ENCODE data around the gene SERPINB1.

SERPINB1 gene

DNA sequence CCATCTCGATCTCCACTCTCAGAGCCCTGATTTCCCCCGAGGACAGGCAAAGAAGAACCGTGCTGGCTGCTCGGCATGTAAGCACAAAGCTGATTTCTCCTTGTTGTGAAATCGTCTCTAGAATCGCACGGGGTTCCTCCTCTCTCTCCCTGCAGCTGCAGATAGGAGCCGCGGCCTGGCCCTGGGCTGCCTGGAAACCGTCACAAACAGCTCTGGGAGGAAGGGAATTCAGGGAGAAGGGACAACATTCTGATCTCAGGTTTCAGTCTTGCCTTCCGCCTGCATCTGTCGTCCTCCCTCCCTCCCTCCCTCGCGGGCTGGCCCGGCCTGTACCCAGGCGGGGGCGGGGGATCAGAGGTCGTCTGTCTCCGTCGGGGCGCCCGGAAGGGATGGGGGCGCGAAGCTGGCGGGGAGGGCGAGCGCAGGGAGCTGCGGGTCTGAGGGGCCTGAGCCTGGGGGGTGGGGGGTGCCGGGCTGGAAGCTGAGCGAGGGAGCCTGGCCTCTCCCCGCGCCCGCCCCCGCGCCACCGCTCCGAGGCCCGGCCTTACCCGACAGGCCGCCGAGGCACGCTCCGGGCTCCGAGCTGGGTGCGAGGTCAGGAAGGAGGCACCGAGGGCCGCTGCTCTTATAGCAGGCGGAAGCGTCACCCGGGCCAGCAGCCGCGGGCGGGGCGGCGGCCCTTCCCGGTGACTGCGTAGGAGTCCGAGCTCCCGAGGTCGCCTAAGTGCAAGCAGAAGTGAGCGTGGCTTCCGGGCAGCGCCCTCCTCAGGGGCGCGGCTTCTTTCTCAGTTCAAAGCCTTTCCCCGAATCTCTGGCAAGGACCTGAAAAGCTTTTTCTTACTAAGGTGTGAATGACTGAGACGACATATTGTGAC lies at the start of gene SERPINB1 (continued):
- TF ChIP-seq ZNF398 (tag by site-specific recombination; IDR thresholded peaks at IDR 0.05) (peak; percentile 85), ZNF266 (tag by site-specific recombination; IDR thresholded peaks at IDR 0.05; ENCODE audit: low read depth) (no peak), ZNF335 (tag by site-specific recombination; conservative IDR thresholded peaks at IDR 0.05) (peak; percentile 55), ZBTB17 (tag by site-specific recombination; IDR thresholded peaks at IDR 0.05) (peak; percentile 83), SCRT1 (tag by site-specific recombination; IDR thresholded peaks at IDR 0.05; ENCODE audit: borderline replicate concordance) (no peak), ZNF184 (tag by site-specific recombination; IDR thresholded peaks at IDR 0.05) (no peak), ZNF521 (tag by site-specific recombination; IDR thresholded peaks at IDR 0.05) (no peak), ZSCAN16 (tag by site-specific recombination; IDR thresholded peaks at IDR 0.05) (no peak), ZNF302 (tag by site-specific recombination; IDR thresholded peaks at IDR 0.05; ENCODE audit: low read depth) (no peak), ZNF529 (tag by site-specific recombination; IDR thresholded peaks at IDR 0.05; ENCODE audit: insufficient replicate concordance) (no peak), ZNF555 (tag by site-specific recombination; conservative IDR thresholded peaks at IDR 0.05) (no peak), ZNF155 (tag by site-specific recombination; IDR thresholded peaks at IDR 0.05) (no peak), ZNF473 (tag by site-specific recombination; IDR thresholded peaks at IDR 0.05) (no peak), IKZF3 (tag by site-specific recombination; IDR thresholded peaks at IDR 0.05) (peak; percentile 76; the same call in 1 of the 2 replicates), ZNF394 (tag by site-specific recombination; IDR thresholded peaks at IDR 0.05; ENCODE audit: borderline replicate concordance) (no peak), HOXA7 (CRISPR knock-in tag; IDR thresholded peaks at IDR 0.05; ENCODE audit: borderline replicate concordance) (no peak), ZBTB1 (tag by site-specific recombination; IDR thresholded peaks at IDR 0.05) (no peak), SP2 (tag by site-specific recombination; IDR thresholded peaks at IDR 0.05) (peak; percentile 65), OSR2 (tag by site-specific recombination; IDR thresholded peaks at IDR 0.05) (peak; percentile 83), ZNF132 (tag by site-specific recombination; IDR thresholded peaks at IDR 0.05; ENCODE audit: borderline replicate concordance) (no peak), ZNF785 (tag by site-specific recombination; IDR thresholded peaks at IDR 0.05) (no peak), TCF7L2 (IDR thresholded peaks at IDR 0.05; ENCODE audit: borderline replicate concordance, low read depth, low read length) (peak; percentile 74; the same call in 1 of the 2 replicates), PRDM4 (tag by site-specific recombination; IDR thresholded peaks at IDR 0.05) (peak; percentile 100), ZNF677 (tag by site-specific recombination; IDR thresholded peaks at IDR 0.05) (no peak), FEZF1 (tag by site-specific recombination; IDR thresholded peaks at IDR 0.05) (peak; percentile 91)
- TF ChIP-seq, protein P1, sequence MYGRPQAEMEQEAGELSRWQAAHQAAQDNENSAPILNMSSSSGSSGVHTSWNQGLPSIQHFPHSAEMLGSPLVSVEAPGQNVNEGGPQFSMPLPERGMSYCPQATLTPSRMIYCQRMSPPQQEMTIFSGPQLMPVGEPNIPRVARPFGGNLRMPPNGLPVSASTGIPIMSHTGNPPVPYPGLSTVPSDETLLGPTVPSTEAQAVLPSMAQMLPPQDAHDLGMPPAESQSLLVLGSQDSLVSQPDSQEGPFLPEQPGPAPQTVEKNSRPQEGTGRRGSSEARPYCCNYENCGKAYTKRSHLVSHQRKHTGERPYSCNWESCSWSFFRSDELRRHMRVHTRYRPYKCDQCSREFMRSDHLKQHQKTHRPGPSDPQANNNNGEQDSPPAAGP (tag by site-specific recombination; IDR thresholded peaks at IDR 0.05) = peak; percentile 65
- TF ChIP-seq, protein P2, sequence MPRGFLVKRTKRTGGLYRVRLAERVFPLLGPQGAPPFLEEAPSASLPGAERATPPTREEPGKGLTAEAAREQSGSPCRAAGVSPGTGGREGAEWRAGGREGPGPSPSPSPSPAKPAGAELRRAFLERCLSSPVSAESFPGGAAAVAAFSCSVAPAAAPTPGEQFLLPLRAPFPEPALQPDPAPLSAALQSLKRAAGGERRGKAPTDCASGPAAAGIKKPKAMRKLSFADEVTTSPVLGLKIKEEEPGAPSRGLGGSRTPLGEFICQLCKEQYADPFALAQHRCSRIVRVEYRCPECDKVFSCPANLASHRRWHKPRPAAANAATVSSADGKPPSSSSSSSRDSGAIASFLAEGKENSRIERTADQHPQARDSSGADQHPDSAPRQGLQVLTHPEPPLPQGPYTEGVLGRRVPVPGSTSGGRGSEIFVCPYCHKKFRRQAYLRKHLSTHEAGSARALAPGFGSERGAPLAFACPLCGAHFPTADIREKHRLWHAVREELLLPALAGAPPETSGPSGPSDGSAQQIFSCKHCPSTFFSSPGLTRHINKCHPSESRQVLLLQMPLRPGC (tag by site-specific recombination; IDR thresholded peaks at IDR 0.05) = no peak
- TF ChIP-seq, protein P3, sequence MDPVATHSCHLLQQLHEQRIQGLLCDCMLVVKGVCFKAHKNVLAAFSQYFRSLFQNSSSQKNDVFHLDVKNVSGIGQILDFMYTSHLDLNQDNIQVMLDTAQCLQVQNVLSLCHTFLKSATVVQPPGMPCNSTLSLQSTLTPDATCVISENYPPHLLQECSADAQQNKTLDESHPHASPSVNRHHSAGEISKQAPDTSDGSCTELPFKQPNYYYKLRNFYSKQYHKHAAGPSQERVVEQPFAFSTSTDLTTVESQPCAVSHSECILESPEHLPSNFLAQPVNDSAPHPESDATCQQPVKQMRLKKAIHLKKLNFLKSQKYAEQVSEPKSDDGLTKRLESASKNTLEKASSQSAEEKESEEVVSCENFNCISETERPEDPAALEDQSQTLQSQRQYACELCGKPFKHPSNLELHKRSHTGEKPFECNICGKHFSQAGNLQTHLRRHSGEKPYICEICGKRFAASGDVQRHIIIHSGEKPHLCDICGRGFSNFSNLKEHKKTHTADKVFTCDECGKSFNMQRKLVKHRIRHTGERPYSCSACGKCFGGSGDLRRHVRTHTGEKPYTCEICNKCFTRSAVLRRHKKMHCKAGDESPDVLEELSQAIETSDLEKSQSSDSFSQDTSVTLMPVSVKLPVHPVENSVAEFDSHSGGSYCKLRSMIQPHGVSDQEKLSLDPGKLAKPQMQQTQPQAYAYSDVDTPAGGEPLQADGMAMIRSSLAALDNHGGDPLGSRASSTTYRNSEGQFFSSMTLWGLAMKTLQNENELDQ (tag by site-specific recombination; IDR thresholded peaks at IDR 0.05; ENCODE audit: low read depth) = no peak
- TF ChIP-seq, protein P4, sequence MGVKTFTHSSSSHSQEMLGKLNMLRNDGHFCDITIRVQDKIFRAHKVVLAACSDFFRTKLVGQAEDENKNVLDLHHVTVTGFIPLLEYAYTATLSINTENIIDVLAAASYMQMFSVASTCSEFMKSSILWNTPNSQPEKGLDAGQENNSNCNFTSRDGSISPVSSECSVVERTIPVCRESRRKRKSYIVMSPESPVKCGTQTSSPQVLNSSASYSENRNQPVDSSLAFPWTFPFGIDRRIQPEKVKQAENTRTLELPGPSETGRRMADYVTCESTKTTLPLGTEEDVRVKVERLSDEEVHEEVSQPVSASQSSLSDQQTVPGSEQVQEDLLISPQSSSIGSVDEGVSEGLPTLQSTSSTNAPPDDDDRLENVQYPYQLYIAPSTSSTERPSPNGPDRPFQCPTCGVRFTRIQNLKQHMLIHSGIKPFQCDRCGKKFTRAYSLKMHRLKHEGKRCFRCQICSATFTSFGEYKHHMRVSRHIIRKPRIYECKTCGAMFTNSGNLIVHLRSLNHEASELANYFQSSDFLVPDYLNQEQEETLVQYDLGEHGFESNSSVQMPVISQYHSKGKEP (tag by site-specific recombination; IDR thresholded peaks at IDR 0.05) = no peak
